ENCODE measurements around the gene ENC1. TPM values are rescaled to one million over a fixed set of nuclear protein-coding genes. Genes with fewer than 3 reads are reported as not detected.

The ENC1 gene
- total RNA-seq, 1 donor from 2014 or later = 1.6 TPM

DNA sequence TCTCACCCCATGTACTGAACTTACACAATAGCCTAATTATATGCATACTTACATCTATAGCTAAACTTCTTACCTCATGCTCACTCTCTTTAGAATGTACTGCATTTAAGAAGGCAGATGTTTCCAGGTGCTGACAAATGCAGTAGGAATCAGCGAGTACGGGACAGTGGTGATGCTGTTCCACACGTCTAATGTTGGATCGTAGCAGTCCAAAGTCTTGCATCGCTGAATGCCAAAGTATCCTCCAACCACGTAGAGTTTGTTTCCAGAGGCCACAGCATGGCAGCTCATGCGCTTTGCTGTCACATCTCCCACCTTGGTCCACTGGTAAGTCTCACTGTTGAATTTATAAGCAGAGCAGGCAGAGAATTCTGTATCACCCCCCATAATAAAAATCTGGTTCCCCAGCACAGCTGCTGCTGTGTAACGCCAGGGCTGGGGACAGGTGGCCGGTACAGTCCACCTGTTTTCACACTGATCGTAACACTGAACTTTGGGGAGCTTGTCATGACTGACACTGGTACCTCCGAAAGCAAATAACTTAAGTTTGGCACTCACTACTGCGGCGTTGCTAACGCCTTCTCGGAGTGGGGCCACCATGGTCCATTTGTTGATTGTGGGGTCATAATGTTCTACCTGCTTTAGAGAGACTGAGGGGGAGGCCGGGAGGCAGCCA, 5.8 kb downstream of the ENC1 start:
- intact Hi-C loops (cut with micrococcal nuclease) = loop anchor here (10.0 kb wide), 1 partner anchor 1250 kb away; no protein-coding TSS in a partner anchor

DNA sequence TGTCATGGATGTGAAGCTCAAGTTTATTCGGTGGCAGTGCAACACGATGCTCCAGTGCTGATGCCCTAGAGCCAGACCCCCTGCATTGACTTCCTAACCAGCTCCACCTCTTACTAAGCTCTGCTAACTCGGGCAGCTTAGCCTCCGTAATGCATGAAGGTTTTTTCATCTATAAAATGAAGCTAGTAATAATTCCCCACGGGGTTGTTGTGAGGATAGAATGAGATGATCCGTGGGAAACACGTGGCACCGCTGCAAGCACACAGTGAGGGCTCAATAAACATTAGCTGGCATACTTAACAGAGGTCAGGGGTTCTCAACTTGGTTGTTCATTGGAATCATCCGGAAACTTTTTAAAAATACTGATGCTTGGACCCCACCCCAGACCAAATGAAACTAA, 6.8 kb downstream of the ENC1 start:
- intact Hi-C loops (cut with micrococcal nuclease) = loop anchor here (10.0 kb wide), 1 partner anchor 1249 kb away; no protein-coding TSS in a partner anchor

DNA sequence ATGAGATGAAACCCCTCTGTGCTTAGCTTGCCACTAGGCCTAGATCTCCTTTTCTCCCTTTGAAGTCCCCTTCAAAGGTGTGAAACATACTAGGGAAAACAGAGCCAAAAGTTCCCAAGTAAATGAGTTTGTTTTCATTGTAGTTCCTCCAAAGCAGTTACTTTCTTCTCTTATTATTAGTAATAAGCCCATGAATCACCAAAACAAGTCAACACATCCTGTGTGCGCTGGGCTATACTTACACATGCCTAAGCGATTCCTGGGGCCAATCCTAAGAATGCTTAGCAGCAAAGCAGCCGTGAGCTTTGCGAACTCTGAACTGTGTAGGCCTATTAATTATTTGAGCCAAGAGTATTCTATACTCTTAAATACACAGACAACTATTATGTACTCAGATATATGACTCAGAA, 7.6 kb downstream of the ENC1 start:
- intact Hi-C loops (cut with micrococcal nuclease) = loop anchor here (10.0 kb wide), 1 partner anchor 1248 kb away; no protein-coding TSS in a partner anchor

DNA sequence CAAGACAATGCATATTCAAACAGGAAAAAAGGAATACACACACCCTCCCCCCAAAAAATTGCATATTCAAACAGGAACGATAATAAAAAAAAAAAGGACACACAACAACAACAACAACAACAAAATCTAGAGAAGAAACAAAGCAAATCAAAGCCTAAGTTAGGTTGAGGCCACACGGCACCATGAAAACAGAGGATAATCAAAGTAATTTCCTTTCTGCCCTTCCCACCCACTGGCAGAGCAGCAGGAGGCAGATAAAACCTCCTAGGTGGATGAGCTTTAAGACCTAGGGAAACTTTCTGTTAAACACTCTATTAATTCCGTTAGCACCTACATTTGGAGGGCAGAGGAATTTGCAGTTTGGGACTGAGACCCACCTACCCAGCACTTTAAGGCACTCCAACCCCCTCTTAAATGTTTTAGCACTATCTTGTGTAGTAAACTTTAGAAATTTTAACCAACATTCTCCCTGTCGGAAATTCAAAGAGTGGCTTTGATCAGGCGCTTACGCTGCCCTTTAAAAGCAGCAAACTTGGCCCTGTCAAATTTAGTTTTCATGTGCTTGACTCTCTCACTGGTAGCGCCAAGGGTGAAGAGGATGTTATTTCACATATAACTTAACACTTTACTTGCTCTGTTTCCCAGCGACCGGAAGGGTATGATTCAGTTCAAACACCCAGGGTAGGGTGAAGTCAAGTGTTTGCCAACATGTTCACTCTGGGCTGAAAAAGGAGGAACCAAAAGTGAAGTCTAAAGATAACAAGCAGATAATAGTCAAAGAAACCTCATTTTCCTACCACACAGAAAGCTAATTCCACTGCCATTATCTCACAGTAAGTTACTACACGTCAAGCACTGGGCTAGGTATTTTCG, 9.2 kb downstream of the ENC1 start:
- intact Hi-C loops (cut with micrococcal nuclease) = loop anchor here (1.0 to 10.0 kb wide), 3 partner anchors 8 to 1247 kb away; no protein-coding TSS in a partner anchor

DNA sequence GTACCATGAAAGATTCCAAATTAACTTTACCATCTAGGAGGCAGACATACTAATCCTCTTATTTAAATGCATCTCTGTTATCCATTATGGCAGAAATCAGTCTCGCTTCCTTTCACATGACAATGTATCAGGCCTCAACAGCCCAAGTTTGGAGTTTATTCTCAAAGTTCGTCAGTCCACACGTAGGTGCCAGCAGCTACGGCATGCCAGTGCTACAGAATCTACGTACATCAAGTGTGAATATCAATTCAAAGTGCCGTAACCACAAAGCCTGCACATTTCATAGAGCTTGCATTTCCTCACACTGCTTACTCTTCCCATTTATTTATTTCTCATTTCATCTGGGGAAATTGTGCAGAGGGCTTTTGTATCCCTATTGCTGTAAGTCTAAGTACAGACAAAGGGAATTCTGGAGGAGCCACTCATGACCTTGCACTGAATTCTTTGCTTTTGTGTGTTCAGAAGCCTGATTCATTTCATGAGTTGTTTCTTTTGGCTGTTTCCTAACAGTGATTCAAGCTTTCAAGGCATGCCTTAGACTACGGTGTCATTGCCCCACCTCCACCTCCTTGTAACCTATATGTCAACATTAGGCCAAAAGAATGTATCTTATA, 10.0 kb downstream of the ENC1 start:
- intact Hi-C loops (cut with micrococcal nuclease) = loop anchor here (1.0 to 10.0 kb wide), 3 partner anchors 9 to 1246 kb away; no protein-coding TSS in a partner anchor

DNA sequence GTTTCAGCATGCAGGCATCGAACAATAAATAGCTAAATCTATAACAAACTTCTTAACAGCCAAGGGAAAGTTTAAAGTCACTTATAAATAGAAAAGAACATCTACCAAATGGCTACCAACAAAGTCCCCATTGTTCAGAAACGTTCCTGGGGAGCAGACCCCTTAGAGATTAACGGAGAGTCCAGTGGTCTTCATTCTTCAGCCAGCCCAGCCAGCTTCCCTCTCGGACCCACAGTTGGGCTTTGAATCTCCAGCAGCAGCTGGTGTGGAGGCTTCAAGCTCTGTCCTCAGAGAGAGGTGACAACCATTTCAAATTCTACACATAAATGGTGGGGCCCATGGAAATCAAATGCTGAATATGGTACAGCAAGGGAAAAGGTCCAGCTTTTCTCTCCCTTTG, 11.2 kb downstream of the ENC1 start:
- intact Hi-C loops (cut with micrococcal nuclease) = no loop called here

DNA sequence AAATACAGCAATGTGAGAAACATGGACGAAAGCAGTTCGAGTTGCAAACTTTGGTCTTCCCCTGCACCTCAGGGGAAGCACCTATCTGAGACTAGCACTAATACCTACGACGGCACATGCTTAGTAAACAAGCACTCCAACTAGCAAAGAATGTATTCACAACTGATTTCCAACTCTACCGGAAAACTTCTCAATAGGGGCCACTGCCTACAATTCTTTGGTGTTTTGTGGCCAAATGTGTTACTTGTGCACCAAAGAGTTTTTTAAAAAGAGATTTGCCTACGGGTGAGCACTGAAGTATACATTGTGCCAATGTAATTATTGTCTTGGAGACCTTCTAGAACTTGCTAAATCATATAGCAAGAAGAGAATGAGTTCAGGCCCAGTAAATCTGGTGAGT, 12.2 kb downstream of the ENC1 start:
- intact Hi-C loops (cut with micrococcal nuclease) = no loop called here

DNA sequence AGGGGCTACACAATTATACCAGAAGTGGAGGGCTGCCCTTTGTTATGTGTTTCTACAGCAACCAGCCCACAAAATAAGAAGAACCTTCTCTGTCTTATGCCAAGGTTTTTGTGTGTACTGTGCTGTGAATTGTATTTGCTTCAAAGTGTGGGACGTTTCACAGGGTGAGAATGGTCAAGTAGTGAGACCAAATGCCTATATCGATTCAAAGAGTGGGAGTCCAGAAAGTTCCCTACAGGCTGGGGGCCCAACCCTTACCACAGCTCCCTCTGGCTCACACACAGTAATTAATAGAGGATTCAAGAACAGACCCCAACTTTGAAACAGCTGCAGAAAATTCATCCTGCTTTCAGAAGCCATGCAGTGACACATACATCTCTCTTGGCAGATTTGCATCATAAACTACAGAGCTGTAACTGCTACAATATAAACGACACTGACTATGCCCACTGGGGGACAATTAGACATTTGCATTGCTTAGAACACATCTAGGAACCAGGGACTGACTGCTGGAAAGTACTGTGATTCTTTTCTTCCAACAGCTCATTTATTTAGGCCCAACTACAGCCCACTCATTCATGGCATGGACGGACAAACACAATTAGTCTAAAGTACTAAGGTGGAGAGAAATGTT, 12.8 kb downstream of the ENC1 start:
- intact Hi-C loops (cut with micrococcal nuclease) = no loop called here

DNA sequence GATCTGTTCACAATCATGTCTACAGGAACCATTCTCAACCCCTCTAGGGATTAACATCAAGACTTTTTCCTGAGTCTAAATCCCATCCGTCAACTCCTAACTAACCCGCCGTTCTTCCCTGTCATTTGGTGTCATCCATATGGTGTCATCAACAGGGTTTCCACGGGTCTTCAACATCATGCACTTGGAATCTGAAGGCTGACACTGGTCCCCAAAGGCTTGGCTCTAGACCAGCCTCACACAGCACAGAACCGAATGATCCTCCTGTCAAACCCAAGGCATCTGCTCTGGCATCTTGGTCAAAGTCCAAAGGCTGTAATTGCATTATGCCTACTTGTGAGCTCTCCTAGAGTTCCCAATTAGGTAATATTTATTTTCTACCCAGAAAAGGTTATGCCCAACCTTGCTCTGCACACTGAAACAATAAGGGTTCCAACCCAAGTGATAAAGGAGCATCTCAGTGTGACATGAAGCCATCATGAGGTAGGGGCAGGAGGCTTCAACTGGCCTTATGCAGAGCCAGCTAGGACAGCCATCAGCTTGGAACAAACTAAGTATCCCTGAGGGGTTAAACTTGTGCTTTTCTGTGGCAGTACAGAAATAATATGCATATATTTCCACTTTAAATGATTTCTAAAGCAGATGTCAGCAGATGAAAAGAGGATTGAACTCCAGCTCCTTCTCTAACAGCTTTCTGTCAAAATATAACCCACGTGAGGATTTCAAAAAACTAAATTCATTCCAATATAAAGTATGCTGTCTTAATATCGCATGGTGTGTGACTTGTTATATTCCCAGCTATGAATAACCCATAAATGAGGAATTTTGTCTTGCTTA, 13.9 kb downstream of the ENC1 start:
- intact Hi-C loops (cut with micrococcal nuclease) = no loop called here

DNA sequence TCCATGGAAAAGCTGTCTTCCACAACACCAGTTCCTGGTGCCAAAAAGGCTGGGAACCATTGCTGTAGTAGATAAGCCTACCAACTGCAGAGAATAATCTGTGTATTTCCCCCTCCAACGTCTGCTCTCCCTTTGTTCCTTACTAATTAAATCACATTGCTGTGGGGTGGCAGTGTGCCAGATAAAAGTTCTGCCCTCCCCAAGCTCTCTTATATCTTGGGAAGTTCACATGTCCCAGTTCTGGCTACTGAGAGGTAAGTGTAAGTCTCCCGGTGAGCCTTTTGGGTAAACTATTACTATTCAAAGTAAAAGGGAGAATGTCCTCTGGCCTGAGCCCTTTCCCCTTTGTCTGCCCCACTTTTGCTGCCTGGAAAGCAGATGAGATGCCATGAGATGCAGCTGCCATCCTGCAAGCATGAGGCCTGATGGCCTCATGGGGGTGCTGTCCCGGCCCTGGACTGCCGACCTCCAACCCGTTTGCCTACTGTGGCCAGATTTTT, 14.7 kb downstream of the ENC1 start:
- intact Hi-C loops (cut with micrococcal nuclease) = no loop called here

DNA sequence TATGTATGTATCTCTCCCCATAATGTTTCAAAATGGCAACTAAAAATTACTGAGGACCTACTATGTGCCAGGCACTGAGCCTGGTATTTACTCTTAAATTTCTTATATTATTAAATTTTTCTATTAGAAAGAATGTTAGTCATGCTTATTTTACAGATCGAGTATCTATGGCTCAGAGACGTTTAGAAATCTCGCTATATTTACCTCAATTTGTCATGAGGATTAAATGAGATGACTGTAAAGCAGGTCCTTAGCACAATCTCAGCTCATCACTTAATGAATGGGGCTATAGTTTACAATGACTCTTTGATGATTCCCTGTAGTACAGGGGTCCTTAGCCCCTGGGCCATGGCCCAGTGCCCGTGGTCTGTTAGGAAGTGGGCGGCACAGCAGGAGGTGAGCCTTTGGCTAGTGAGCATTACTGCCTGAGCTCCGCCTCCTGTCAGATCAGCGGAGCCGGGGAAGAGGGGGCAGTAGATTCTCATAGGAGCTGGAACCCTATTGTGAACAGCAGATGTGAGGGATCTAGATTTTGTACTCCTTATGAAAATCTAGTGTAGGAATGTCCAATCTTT, 15.5 kb downstream of the ENC1 start:
- intact Hi-C loops (cut with micrococcal nuclease) = no loop called here

DNA sequence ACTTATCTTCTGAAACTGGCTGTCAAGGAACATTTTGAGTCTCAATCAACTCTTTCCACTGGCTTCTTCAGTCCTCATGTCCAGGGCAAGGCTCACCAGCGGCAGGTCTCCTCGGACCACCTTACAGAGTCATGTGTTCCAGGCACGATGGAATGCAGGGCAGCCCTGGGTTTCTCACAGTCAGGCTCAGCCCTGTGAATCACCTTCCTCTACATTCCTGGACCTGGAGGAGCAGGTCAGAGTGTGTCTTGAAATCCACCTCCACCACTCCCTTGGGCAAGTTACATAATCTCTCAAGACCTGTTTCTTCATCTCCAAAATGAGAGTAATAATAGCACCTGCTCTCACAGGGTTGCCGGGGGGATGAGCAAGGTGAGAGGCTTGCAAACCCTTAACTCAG, 16.0 kb downstream of the ENC1 start:
- intact Hi-C loops (cut with micrococcal nuclease) = no loop called here

DNA sequence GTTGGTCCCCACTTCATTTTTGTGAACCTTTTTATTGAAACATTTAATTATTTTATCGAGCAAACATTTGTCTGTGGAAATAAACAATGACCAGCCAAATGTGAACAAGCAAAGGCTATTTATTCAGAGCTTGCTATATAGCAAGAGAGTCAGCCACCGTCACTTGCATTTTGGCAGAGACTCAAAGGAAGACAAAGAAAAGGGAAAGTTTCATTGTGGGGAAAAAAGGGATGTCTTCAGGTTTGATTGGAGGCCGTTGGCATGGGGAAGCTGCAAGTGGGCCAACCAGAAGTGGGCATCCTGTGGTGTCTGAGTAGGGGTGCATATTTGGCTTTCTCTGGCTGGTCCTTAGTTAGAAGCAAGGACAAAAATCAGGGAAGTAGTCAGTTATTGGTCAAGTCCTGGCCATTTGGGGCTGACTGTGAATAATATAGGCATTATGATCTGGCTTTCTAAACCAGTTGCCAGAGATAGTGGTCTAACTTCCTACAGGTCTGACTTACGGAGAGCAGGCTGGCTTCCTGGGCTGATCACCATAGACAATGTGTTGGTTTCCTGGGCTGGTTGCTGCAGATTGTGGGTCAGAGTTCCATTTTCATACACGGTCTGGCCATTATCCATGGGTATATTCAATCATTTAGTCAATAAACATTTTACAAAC, 16.6 kb downstream of the ENC1 start:
- intact Hi-C loops (cut with micrococcal nuclease) = no loop called here

DNA sequence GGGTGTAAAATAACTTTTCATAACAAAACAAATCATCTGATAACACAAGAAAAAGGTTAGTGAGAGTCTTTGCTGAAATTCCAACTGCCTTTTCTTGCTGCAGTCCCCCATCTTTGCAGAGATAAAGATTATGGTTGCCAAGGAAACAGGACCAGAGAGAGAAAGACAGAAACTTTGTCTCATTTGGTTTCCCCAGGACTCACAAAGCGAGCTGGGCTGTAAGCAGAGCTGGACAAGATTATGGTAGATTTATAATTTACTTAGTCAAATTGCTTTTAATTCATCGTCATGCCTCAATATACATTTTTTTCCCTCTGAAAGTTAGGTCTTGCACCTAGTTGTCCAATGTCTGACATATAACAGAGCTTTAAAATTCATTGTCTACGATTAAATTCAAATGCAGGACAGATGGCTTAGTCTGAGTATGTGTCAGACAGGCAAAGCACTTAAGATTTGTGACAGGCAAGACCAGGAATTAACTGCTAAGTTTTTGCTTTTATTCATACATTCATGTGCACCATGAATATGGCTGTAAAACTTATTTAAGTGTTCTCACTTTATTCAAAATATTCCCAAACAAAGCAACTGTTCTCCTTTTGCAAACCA, 17.4 kb downstream of the ENC1 start:
- intact Hi-C loops (cut with micrococcal nuclease) = no loop called here

DNA sequence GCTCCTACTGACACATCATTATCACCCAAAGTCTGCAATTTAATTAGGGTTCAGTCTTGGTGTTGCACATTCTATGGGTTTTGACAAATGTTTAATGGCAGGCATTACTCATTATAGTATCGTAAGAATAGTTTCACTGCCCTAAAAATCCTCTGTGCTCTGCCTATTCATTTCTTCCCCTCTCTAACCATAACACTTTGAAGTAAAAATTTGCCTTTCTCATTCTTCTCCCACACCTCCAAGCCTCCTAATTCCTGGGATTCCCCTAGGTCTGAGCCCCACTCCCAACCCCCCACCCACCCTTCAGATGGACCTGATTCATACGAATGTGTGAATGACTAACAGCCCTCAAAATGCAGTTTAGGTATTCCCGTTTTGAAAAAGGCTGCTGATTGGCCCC, 18.4 kb downstream of the ENC1 start:
- intact Hi-C loops (cut with micrococcal nuclease) = no loop called here

DNA sequence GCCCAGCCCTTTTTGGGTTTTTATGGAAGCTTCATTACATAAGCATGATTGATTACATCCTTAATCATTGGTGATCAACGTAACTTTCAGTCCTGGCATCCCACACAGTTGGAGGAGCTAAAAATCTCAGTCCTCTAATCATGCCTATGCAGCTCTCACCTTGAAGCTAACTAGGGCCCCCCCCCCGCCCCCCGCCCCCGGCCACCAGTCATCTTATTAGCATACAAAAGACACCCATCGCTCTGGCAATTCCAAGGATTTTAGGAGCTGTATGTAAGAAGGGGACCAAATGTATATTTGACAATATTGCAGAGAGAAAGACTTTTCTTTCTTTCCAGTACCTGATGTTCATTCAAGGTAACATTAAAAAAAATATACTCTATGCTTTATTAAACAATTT, 19.0 kb downstream of the ENC1 start:
- intact Hi-C loops (cut with micrococcal nuclease) = no loop called here

DNA sequence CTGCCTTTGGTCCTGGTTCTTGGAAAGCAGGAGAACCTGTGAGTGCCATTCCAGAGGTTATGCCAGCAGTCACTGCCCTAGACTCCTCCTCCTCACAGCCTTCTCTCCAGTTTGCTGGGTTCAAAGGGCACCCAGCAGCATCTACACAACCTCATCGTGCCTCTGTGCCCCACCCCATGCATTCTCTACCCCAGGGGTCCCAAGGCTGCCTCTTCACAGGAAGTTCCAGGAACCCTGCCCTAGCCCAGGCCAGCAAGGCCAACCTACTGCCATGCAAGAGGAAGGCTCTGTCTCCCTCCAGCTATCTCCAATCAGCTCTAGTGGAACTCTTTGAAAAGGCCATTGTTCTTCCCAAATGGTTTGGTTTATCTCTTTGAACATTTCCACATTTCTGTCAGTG, 21.2 kb downstream of the ENC1 start:
- intact Hi-C loops (cut with micrococcal nuclease) = no loop called here

DNA sequence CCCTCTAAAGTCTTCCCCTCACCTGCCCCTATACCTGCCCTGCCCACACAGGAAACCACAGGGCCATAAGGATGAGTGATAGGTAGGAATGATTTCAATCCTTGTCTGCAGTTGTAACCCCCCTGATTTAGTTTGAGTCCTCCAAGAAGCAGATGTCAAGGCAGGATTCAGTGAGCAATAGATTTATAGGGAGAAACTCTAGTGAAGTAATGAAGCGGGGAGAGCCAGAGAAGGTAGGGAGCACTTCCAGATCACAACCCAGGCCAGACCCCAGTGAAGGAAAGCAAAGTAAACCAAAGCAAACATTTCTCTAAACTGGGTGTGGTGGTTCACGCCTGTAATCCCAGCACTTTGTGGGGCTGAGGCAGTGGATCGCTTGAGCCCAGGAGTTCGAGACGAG, 22.4 kb downstream of the ENC1 start:
- intact Hi-C loops (cut with micrococcal nuclease) = no loop called here

DNA sequence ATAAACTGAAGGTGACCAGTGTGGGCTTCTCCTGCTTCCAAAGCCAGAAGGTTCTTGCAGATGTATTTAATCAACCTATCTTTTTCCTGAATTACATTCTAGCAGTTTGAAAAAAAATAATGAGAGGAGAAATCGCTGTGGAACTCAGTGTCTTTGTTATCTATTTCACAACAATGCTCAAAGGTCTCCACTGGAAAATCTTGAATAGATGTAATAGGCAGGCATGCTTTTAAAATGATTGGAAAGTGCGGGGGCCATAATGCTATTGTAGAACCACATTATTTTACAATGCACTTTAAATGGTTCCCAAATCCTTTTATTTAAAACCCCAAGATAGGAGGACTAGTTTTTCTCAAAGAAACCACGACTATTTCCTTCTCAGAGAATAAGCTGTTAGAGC, 23.3 kb downstream of the ENC1 start:
- intact Hi-C loops (cut with micrococcal nuclease) = no loop called here

Measured in T-helper 1 cell treated with Interleukin-12 subunit alpha and Interleukin-12 subunit beta and Interleukin-4 antibody, amounts not matched to agents 30 ng/mL and 1 ng/mL, for 36 hours (primary cell).